Testis (tissue), 3 donors: ENCODE data around the gene HMCES. TPM values are rescaled to one million over a fixed set of nuclear protein-coding genes. Genes with fewer than 3 reads are reported as not detected.

ENCODE experiments used
- DNase-seq: peaks from one replicate; pipeline ENCODE4 v3.0.0-alpha.2; 2019
- H3K27ac ChIP-seq, 2 donors: fragments of 200-600 bp; sonication (generic); one replicate each; pipeline ENCODE4 v1.5.1; 2019
- H3K27me3 ChIP-seq: fragments of 200-600 bp; sonication (generic); one replicate; pipeline ENCODE4 v1.5.1; 2019
- H3K36me3 ChIP-seq: fragments of 200-600 bp; sonication (generic); one replicate; pipeline ENCODE4 v1.5.1; 2017; ENCODE audit warnings: low read depth; ENCODE audit errors: missing control alignments
- H3K4me1 ChIP-seq: fragments of 200-600 bp; sonication (generic); one replicate; pipeline ENCODE4 v1.5.1; 2019
- H3K4me3 ChIP-seq, 2 donors: fragments of 200-600 bp; sonication (generic); one replicate each; pipeline ENCODE4 v1.5.1; 2017 to 2019
- H3K9me3 ChIP-seq: fragments of 200-600 bp; sonication (generic); one replicate; pipeline ENCODE4 v1.5.1; 2017
- CTCF ChIP-seq, 3 experiments: fragments of 450-650 bp in 2 of 3; fragments of 200-600 bp in 1 of 3; sonication (generic) in 1 of 3; IDR thresholded peaks; one replicate each; pipeline ENCODE4 v1.5.1; 2016 to 2019; ENCODE audit warnings: antibody characterized with exemption in 3 of 3, mild to moderate bottlenecking in 2 of 3, moderate library complexity in 1 of 3
- POLR2A ChIP-seq: fragments of 450-650 bp; IDR thresholded peaks from one replicate; pipeline ENCODE4 v1.6.1; 2017; ENCODE audit warnings: antibody characterized with exemption, mild to moderate bottlenecking, moderate library complexity
- WGBS, 2 donors: methylation state at CpG; one replicate each; pipeline ENCODE4 v1.1.5; 2018; 5-methylcytosine and 5-hydroxymethylcytosine counted together
- intact Hi-C: fragments of 100-400 bp; cut with DNase I; formaldehyde crosslinking; loops from one replicate; pipeline ENCODE4 v1.15.1; 2023; ENCODE audit warnings: low total_unique reads
- polyA plus RNA-seq: library from polyadenylated mRNA; stranded (reverse); fragments of 350-450 nt; fragmentation: Illumina TruSeq; extraction: RNeasy Lipid Tissue Mini Kit (QIAGEN cat#74804); gene quantifications from one replicate; pipeline ENCODE4 v1.2.3, GENCODE V29; 2014; ENCODE audit warnings: low read depth, low replicate concordance; ENCODE audit not compliant: insufficient read depth
- total RNA-seq, 2 donors: library from RNA; depleted of rRNA; stranded (reverse); fragments of >200 nt; gene quantifications; one replicate each; pipeline ENCODE4 v1.2.3, GENCODE V29; 2016

Gene HMCES
- total and polyA plus RNA-seq, 3 donors from 2014 or later: 37.8 to 81.5 (median 41.6) TPM

GRCh38 chr3:129291236-129291886 lies 12.7 kb downstream of the HMCES start:
- no peaks in the 10 kb centered on the region for H3K36me3 ChIP-seq
- TF ChIP-seq POLR2A (no peak), CTCF (IDR thresholded peaks at IDR 0.05) (no peak)
- intact Hi-C loops: no loop called here
- no peaks in the 10 kb centered on the region for H3K9me3 ChIP-seq
- WGBS, 2 donors: 75 to 83% methylated on average over 4 of the region's 4 CpGs
- no peaks in the 10 kb centered on the region for H3K27me3 ChIP-seq
- DNase-seq: no peak
- H3K27ac ChIP-seq: no peak overlapping the region
- no peak overlapping the region for H3K4me3 ChIP-seq
- no peaks in the 10 kb centered on the region for H3K4me1 ChIP-seq

- WGBS, 2 donors: 94 to 96% methylated on average over 5 of the region's 5 CpGs
These were observed 16.6 kb downstream of the HMCES start for GRCh38 chr3:129295286-129295685.

DNA sequence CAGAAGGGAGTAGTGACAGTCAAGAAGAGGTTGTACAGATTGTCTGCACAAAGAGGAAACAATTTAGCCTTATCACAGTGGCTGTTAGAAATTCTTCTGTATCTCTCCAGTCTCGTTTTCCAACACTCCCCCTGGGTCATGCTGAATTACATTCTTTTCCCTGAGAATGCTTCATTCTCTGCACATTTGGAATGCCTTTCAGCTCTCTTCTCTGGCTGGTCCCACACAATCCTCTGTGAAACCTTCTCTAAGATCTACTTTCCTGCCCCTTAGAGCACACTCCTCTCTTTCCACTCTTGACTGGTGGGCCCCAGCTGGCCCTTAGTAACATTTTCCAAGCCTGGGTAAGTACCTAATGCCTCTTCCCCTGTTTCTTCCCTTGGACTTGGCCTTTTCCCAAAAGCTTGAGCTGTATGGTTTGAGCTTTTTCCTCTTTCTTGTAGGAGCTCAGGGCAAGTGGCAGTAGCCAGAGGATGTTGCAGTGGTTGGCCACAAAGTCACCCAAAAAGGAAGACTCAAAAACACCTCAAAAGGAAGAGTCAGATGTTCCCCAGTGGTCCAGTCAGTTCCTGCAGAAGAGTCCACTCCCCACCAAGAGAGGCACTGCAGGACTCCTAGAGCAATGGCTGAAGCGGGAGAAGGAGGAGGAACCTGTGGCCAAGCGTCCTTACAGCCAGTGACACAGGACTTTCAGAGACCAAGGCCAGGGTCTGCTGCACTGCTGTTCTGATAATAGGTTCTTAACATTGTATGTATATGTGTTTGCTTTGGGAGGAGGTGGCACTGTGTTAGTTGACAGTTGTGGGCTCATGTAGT lies 25.7 kb downstream of the HMCES start:
- Histone ChIP-seq H3K36me3 (no peaks in the 10 kb centered on the region), H3K9me3 (no peaks in the 10 kb centered on the region), H3K27ac (peak overlapping the region; percentile 9 to 81), H3K4me1 (peaks cover 19% of the 10 kb centered on the region), H3K27me3 (no peaks in the 10 kb centered on the region), H3K4me3 (no peak overlapping the region)
- DNase-seq: no peak
- no peak for TF ChIP-seq CTCF (IDR thresholded peaks at IDR 0.05)
- TF ChIP-seq POLR2A: no peak
- whole genome bisulfite sequencing, 2 donors: 51 to 56% methylated on average over 3 of the region's 3 CpGs
- intact Hi-C loops: no loop called here

More at GRCh38 chr3:129295286-129295685, 16.6 kb downstream of the HMCES start:
- Histone ChIP-seq H3K36me3 (no peaks in the 10 kb centered on the region), H3K4me1 (no peaks in the 10 kb centered on the region), H3K9me3 (no peaks in the 10 kb centered on the region), H3K27ac (no peak overlapping the region), H3K4me3 (no peak overlapping the region), H3K27me3 (no peaks in the 10 kb centered on the region)
- TF ChIP-seq CTCF (IDR thresholded peaks at IDR 0.05) (no peak), POLR2A (no peak)
- no peak for DNase-seq
- intact Hi-C loops: no loop called here

GRCh38 chr3:129304962-129305222 lies 26.2 kb downstream of the HMCES start:
- H3K27me3 ChIP-seq: no peaks in the 10 kb centered on the region
- H3K4me3 ChIP-seq: no peak overlapping the region
- intact Hi-C loops: no loop called here
- no peak for DNase-seq
- WGBS, 2 donors: 79 to 87% methylated on average over 1 of the region's 1 CpG
- TF ChIP-seq CTCF (IDR thresholded peaks at IDR 0.05) (no peak), POLR2A (no peak)
- H3K9me3 ChIP-seq: no peaks in the 10 kb centered on the region
- peaks cover 19% of the 10 kb centered on the region for H3K4me1 ChIP-seq
- H3K27ac ChIP-seq: peak overlapping the region; percentile 9 to 81
- H3K36me3 ChIP-seq: no peaks in the 10 kb centered on the region
